Chondrocyte (in vitro differentiated cells): ENCODE measurements around the gene RRP8. TPM values are rescaled to one million over a fixed set of nuclear protein-coding genes. Genes with fewer than 3 reads are reported as not detected.

ENCODE experiments used
- DNase-seq: peaks from one replicate; pipeline ENCODE4 v3.0.0; 2021; ENCODE audit warnings: mixed read lengths, low spot score
- H3K27ac Mint-ChIP-seq: one replicate; pipeline ENCODE4 v1.8.0; 2021; ENCODE audit warnings: mild to moderate bottlenecking, moderate library complexity, mixed read lengths; ENCODE audit not compliant: unreplicated experiment
- H3K27me3 Mint-ChIP-seq: 2 replicates; pipeline ENCODE4 v1.8.0; 2021; ENCODE audit warnings: low read depth, mixed read lengths
- H3K36me3 Mint-ChIP-seq: 2 replicates; pipeline ENCODE4 v1.8.0; 2021; ENCODE audit warnings: low read depth, mixed read lengths
- H3K4me1 Mint-ChIP-seq: 2 replicates; pipeline ENCODE4 v1.8.0; 2021; ENCODE audit warnings: low read depth, mild to moderate bottlenecking, mixed read lengths
- H3K4me3 Mint-ChIP-seq: one replicate; pipeline ENCODE4 v1.8.0; 2021; ENCODE audit warnings: mild to moderate bottlenecking, moderate library complexity, mixed read lengths; ENCODE audit not compliant: unreplicated experiment
- H3K9me3 Mint-ChIP-seq: 2 replicates; pipeline ENCODE4 v1.8.0; 2021; ENCODE audit warnings: low read depth, mixed read lengths
- CTCF ChIP-seq: fragments of 200-600 bp; sonication (generic); IDR thresholded peaks from 2 replicates; pipeline ENCODE4 v1.5.0; 2021; ENCODE audit warnings: antibody characterized with exemption, mild to moderate bottlenecking, moderate library complexity
- long read RNA-seq: library from polyadenylated mRNA; stranded (forward); transcript quantifications from one replicate; pipeline ENCODE4 v2.0.0, GENCODE V29; 2021
- total RNA-seq: library from RNA; stranded (reverse); gene quantifications from 3 replicates; pipeline ENCODE4 v1.2.1, GENCODE V29; 2021

The RRP8 gene
- total RNA-seq = 12.8 to 15.7 TPM (median 15.1 TPM) in 3 replicates
- long read RNA-seq, full-length matches to known transcripts = 19 of 26 reads
- long read RNA-seq, partial matches to known transcripts = 0 of 26 reads
- long read RNA-seq, other reads (novel, unspliced or antisense) = 7 of 26 reads

GRCh38 chr11:6603287-6604080 lies at the start of gene RRP8, which contains the start of gene ILK:
Gene RRP8, minus strand, starts transcription at chr11:6603616. Its CDS starts 114 bp downstream, at chr11:6603502.
Gene ILK, plus strand, starts transcription at chr11:6603774. Its CDS starts 498 bp downstream, at chr11:6604272.
- DNase-seq = no peak
- H3K27ac Mint-ChIP-seq = no peak within 1 kb of the TSS
- no peak within 1 kb of the TSS for H3K4me3 Mint-ChIP-seq
- H3K4me1 Mint-ChIP-seq = no peaks in the 10 kb centered on the region
- no peaks in the 10 kb centered on the region for H3K27me3 Mint-ChIP-seq
- no peaks in the 10 kb centered on the region for H3K9me3 Mint-ChIP-seq
- peak; percentile 44 for TF ChIP-seq CTCF
- peaks cover 18% of the 10 kb centered on the region for H3K36me3 Mint-ChIP-seq

- Mint-ChIP-seq H3K4me1 (peaks cover 10% of the 10 kb centered on the region), H3K4me3 (no peak overlapping the region), H3K27ac (no peak overlapping the region), H3K36me3 (no peaks in the 10 kb centered on the region), H3K9me3 (no peaks in the 10 kb centered on the region), H3K27me3 (no peaks in the 10 kb centered on the region)
- no peak for DNase-seq
- no peak for TF ChIP-seq CTCF
Observed at GRCh38 chr11:6653097-6653496, 49.7 kb upstream of the RRP8 start.

GRCh38 chr11:6652182-6652581 lies 48.8 kb upstream of the RRP8 start:
- no peaks in the 10 kb centered on the region for H3K27me3 Mint-ChIP-seq
- DNase-seq = no peak
- no peak overlapping the region for H3K27ac Mint-ChIP-seq
- peaks cover 10% of the 10 kb centered on the region for H3K4me1 Mint-ChIP-seq
- TF ChIP-seq CTCF = no peak
- no peak overlapping the region for H3K4me3 Mint-ChIP-seq
- H3K9me3 Mint-ChIP-seq = no peaks in the 10 kb centered on the region
- H3K36me3 Mint-ChIP-seq = no peaks in the 10 kb centered on the region

- H3K4me1 Mint-ChIP-seq = peaks cover 1% of the 10 kb centered on the region
- no peak overlapping the region for H3K4me3 Mint-ChIP-seq
- no peak for DNase-seq
- H3K36me3 Mint-ChIP-seq = no peaks in the 10 kb centered on the region
- H3K27me3 Mint-ChIP-seq = no peaks in the 10 kb centered on the region
- H3K27ac Mint-ChIP-seq = no peak overlapping the region
- H3K9me3 Mint-ChIP-seq = no peaks in the 10 kb centered on the region
- TF ChIP-seq CTCF = no peak
Observed at GRCh38 chr11:6650980-6651379, 47.6 kb upstream of the RRP8 start.

- TF ChIP-seq CTCF = no peak
- H3K4me3 Mint-ChIP-seq = no peak overlapping the region
- no peak overlapping the region for H3K27ac Mint-ChIP-seq
- H3K27me3 Mint-ChIP-seq = no peaks in the 10 kb centered on the region
- DNase-seq = no peak
- H3K4me1 Mint-ChIP-seq = no peaks in the 10 kb centered on the region
- H3K36me3 Mint-ChIP-seq = no peaks in the 10 kb centered on the region
- H3K9me3 Mint-ChIP-seq = no peaks in the 10 kb centered on the region
Observed at GRCh38 chr11:6650104-6650503, 46.7 kb upstream of the RRP8 start.
